Loucy (cell line): ENCODE results near the gene OSBPL7.

Experiments
- H2AFZ ChIP-seq: fragments of 200-600 bp; sonication (generic); 2 replicates; pipeline ENCODE4 v1.6.0; 2016; ENCODE audit warnings: antibody characterized with exemption, mild to moderate bottlenecking, low read length, moderate library complexity
- H3F3A ChIP-seq: fragments of 200-600 bp; 2 replicates; pipeline ENCODE4 v1.6.0; 2016; ENCODE audit warnings: antibody characterized with exemption, low read depth, mild to moderate bottlenecking
- H3K27me3 ChIP-seq: fragments of 200-600 bp; sonication (generic); 2 replicates; pipeline ENCODE4 v1.6.1; 2014; ENCODE audit warnings: low read length, mild to moderate bottlenecking; ENCODE audit not compliant: insufficient read depth, poor library complexity, severe bottlenecking
- H3K36me3 ChIP-seq: fragments of 200-600 bp; sonication (generic); 2 replicates; pipeline ENCODE4 v1.6.1; 2016; ENCODE audit warnings: low read length; ENCODE audit not compliant: insufficient read depth
- H3K4me1 ChIP-seq: fragments of 200-600 bp; sonication (generic); 2 replicates; pipeline ENCODE4 v1.5.1; 2014; ENCODE audit warnings: low read length, mild to moderate bottlenecking; ENCODE audit not compliant: insufficient read depth, poor library complexity, severe bottlenecking
- H3K4me2 ChIP-seq: fragments of 200-600 bp; sonication (generic); 2 replicates; pipeline ENCODE4 v1.6.0; 2014; ENCODE audit warnings: antibody characterized with exemption, low read length, low read depth, mild to moderate bottlenecking; ENCODE audit not compliant: poor library complexity, severe bottlenecking
- H3K4me3 ChIP-seq: fragments of 200-600 bp; sonication (generic); 2 replicates; pipeline ENCODE4 v1.5.1; 2014; ENCODE audit warnings: low read length, mild to moderate bottlenecking, mixed read lengths; ENCODE audit not compliant: poor library complexity, severe bottlenecking
- H3K79me2 ChIP-seq: fragments of 200-600 bp; sonication (generic); 2 replicates; pipeline ENCODE4 v1.6.1; 2014; ENCODE audit warnings: low read length; ENCODE audit not compliant: insufficient read depth
- H3K9ac ChIP-seq: fragments of 200-600 bp; sonication (generic); 2 replicates; pipeline ENCODE4 v1.6.0; 2014; ENCODE audit warnings: mild to moderate bottlenecking, low read depth, low read length, moderate library complexity; ENCODE audit not compliant: poor library complexity, severe bottlenecking
- H3K9me2 ChIP-seq: fragments of 200-600 bp; sonication (generic); replicated peaks from 2 replicates; pipeline ENCODE4 v1.6.1; 2016; ENCODE audit warnings: low read depth, low read length, mixed read lengths
- H3K9me3 ChIP-seq: fragments of 200-600 bp; sonication (generic); 2 replicates; pipeline ENCODE4 v1.6.1; 2014; ENCODE audit warnings: mild to moderate bottlenecking, antibody characterized with exemption, low read length, low read depth; ENCODE audit not compliant: insufficient read depth
- H4K20me1 ChIP-seq: fragments of 200-600 bp; sonication (generic); 2 replicates; pipeline ENCODE4 v1.6.0; 2014; ENCODE audit warnings: antibody characterized with exemption, low read length, mild to moderate bottlenecking; ENCODE audit not compliant: insufficient read depth, poor library complexity, severe bottlenecking
- EZH2phosphoT487 ChIP-seq: fragments of 200-600 bp; IDR thresholded peaks from 2 replicates; pipeline ENCODE4 v1.6.1; 2018; ENCODE audit warnings: antibody characterized with exemption, mild to moderate bottlenecking, moderate library complexity, borderline replicate concordance
- TF ChIP-seq, protein P1 (sequence below): fragments of 200-600 bp; sonication (generic); conservative IDR thresholded peaks from 2 replicates; pipeline ENCODE4 v1.5.1; 2014; ENCODE audit warnings: mild to moderate bottlenecking, antibody characterized with exemption, low read length

OSBPL7 gene

GRCh38 chr17:47857551-47858455 lies 36.2 kb upstream of the OSBPL7 start:
- Histone ChIP-seq H3K9ac (no peak overlapping the region), H3K79me2 (no peaks in the 10 kb centered on the region), H3K4me2 (no peak overlapping the region), H3K36me3 (no peaks in the 10 kb centered on the region), H3K9me3 (no peaks in the 10 kb centered on the region), H3K27me3 (peaks cover 7% of the 10 kb centered on the region), H4K20me1 (no peaks in the 10 kb centered on the region), H3K9me2 (no peaks in the 10 kb centered on the region), H2AFZ (no peak overlapping the region), H3F3A (no peaks in the 10 kb centered on the region), H3K4me3 (no peak overlapping the region), H3K4me1 (no peaks in the 10 kb centered on the region)
- no peak for TF ChIP-seq EZH2phosphoT487
- TF ChIP-seq, protein P1, sequence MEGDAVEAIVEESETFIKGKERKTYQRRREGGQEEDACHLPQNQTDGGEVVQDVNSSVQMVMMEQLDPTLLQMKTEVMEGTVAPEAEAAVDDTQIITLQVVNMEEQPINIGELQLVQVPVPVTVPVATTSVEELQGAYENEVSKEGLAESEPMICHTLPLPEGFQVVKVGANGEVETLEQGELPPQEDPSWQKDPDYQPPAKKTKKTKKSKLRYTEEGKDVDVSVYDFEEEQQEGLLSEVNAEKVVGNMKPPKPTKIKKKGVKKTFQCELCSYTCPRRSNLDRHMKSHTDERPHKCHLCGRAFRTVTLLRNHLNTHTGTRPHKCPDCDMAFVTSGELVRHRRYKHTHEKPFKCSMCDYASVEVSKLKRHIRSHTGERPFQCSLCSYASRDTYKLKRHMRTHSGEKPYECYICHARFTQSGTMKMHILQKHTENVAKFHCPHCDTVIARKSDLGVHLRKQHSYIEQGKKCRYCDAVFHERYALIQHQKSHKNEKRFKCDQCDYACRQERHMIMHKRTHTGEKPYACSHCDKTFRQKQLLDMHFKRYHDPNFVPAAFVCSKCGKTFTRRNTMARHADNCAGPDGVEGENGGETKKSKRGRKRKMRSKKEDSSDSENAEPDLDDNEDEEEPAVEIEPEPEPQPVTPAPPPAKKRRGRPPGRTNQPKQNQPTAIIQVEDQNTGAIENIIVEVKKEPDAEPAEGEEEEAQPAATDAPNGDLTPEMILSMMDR, result no peak

DNA sequence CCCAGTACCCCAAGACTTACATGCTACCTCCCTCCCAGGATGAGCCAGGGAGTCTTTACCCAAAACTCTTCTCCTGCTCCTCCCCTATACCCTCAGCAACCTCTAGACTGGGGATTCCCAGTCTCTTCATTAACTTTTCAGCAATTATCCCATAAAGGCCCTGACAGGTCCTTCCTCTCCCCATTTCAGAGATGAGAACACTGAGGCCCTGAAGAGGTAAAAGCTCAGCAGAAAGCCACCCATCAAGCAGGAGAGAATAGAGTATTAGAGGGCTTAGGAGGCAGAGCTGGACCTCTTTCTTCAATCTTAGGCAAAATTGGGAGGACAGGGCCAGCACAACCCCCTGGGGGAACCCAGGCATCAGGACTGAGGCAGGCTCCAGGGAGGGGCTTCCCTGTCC lies 35.2 kb upstream of the OSBPL7 start:
- Histone ChIP-seq H3K4me3 (no peak overlapping the region), H3K79me2 (no peaks in the 10 kb centered on the region), H3K9me3 (no peaks in the 10 kb centered on the region), H4K20me1 (no peaks in the 10 kb centered on the region), H2AFZ (no peak overlapping the region), H3K4me2 (no peak overlapping the region), H3K9me2 (no peaks in the 10 kb centered on the region), H3F3A (no peaks in the 10 kb centered on the region), H3K9ac (no peak overlapping the region), H3K27me3 (peaks cover 14% of the 10 kb centered on the region), H3K4me1 (no peaks in the 10 kb centered on the region), H3K36me3 (no peaks in the 10 kb centered on the region)
- no peak for TF ChIP-seq EZH2phosphoT487
- TF ChIP-seq, protein P1, result no peak

DNA sequence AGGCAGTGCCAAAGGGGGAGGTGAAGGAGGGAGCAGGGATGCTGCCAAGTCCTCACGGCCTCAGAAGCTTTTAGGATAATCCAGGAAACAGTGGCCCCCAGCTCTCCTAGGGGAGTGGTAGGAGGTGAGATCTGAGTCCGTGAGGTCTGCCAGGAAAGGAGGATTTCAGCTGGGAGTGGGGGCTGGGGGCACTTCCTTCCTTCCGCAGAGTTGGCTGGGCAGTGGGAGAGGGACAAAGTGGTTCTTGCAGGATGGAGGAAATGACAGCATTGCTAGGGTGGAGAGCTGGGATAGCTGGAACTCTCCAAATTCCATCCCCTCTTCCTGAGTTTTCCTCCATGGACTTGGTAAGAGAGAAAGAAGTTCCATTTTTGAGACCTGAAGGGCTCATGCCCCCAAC lies 34.1 kb upstream of the OSBPL7 start:
- Histone ChIP-seq H3K4me2 (no peak overlapping the region), H3K79me2 (no peaks in the 10 kb centered on the region), H3K9ac (no peak overlapping the region), H3K36me3 (no peaks in the 10 kb centered on the region), H4K20me1 (no peaks in the 10 kb centered on the region), H3K4me3 (no peak overlapping the region), H3K27me3 (peaks cover 14% of the 10 kb centered on the region), H3K9me3 (no peaks in the 10 kb centered on the region), H2AFZ (no peak overlapping the region), H3K4me1 (no peaks in the 10 kb centered on the region), H3F3A (no peaks in the 10 kb centered on the region), H3K9me2 (no peaks in the 10 kb centered on the region)
- TF ChIP-seq, protein P1, result no peak
- TF ChIP-seq EZH2phosphoT487, result no peak
